NCI-H2227 treated with DMSO at 0.1 percent for 48 hours (cell line): ENCODE data around the gene DGKA.
"Not testable (repeated sequence)": the region's sequence is repeated elsewhere in the genome, so short reads cannot be mapped to it uniquely, and the experiment has no call there.

Source experiments
- DNase-seq: peaks from one replicate; lab custom pipeline; 2025; lab: John Stamatoyannopoulos, UW

The DGKA gene

DNA sequence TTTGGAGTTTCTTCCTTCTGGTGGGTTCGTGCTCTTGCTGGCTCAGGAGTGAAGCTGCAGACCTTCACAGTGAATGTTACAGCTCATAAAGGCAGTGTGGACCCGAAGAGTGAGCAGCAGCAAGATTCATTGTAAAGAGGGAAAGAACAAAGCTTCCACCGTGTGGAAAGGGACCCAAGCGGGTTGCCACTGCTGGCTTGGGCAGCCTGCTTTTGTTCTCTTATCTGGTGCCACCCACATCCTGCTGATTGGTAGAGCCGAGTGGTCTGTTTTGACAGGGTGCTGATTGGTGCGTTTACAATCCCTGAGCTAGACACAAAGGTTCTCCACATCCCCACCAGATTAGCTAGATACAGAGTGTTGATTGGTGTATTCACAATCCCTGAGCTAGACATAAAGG, 68.6 kb downstream of the DGKA start:
- not testable (repeated sequence) for DNase-seq

GRCh38 chr12:55999999-56000540, 69.1 kb downstream of the DGKA start:
- not testable (repeated sequence) for DNase-seq

GRCh38 chr12:56001487-56002100, 70.6 kb downstream of the DGKA start:
- no peak for DNase-seq

DNA sequence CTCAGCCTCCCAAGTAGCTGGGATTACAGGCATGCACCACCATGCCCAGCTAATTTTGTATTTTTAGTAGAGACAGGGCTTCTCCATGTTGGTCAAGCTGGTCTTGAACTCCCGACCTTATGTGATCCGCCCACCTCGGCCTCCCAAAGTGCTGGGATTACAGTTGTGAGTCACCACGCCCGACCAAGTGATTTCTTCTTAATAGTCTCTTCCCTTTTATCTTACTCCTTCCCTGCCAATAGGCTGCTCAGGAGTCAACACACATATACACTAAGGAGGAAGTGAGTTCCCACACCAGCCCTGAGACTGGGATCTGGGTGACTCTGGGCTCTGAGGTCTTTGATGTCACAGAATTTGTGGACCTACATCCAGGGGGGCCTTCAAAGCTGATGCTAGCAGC, 72.4 kb downstream of the DGKA start:
- not testable (repeated sequence) for DNase-seq
